ENCODE measurements around the gene PLXNA4.

PLXNA4 gene

DNA sequence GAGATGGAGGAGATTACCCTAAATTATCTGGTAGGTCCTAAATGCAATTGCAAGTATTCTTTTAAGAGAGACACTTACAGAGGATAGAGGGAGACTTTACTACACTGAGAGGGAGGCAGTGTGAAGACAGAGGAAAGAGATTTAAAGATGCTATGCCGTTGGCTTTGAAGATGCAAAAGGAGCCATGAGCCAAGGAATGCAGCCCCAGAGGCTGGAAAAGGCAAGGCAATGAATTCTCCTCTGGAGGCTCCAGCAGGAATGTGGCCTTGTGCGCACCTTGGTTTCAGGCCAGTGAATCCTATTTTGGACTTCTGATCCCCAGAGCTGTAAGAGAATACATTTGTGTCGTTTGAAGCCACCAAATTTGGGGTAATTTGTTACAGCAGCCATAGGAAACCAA is 118.6 kb downstream of the PLXNA4 start:
- TF ChIP-seq, protein P1, sequence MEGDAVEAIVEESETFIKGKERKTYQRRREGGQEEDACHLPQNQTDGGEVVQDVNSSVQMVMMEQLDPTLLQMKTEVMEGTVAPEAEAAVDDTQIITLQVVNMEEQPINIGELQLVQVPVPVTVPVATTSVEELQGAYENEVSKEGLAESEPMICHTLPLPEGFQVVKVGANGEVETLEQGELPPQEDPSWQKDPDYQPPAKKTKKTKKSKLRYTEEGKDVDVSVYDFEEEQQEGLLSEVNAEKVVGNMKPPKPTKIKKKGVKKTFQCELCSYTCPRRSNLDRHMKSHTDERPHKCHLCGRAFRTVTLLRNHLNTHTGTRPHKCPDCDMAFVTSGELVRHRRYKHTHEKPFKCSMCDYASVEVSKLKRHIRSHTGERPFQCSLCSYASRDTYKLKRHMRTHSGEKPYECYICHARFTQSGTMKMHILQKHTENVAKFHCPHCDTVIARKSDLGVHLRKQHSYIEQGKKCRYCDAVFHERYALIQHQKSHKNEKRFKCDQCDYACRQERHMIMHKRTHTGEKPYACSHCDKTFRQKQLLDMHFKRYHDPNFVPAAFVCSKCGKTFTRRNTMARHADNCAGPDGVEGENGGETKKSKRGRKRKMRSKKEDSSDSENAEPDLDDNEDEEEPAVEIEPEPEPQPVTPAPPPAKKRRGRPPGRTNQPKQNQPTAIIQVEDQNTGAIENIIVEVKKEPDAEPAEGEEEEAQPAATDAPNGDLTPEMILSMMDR (IDR thresholded peaks at IDR 0.05), result no peak

DNA sequence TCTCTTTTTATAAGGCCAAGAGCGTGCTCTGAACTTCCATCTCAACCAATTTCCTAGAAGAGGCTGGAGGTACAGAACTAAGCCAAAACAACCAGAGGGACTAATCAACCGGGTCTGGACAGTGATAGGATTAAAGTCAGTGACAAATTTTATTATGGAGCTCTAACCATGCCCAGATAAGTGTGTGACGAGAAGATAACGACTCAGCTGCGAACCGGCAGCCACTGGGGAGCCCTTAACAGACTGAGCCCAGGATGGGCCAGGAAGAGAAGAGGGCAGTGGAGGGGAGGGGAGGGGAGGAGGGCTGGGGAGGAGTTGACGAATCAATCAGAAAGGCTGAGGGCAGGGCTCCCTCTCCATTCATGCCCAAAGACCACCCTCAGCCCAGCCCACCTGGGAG is 119.9 kb downstream of the PLXNA4 start:
- TF ChIP-seq, protein P1 (IDR thresholded peaks at IDR 0.05), result no peak

DNA sequence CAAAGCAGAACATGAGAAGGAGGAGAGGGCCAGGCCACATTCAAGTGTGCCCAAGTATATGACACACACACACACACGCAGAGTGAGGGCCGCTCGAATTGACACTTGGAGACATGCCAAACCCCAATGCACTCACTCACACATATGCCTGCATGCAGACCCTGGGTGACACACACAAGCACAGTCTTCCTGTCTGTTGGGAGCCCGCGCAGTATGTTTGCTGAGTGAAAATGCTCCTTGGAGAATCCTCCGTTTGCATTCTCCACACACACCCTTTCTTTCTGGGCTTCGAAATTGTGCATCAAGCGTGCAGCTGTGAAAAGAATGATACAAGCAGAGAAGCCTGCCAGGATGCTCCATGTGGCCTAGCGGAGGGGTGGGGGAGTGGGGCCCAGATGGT is 120.9 kb downstream of the PLXNA4 start:
- TF ChIP-seq, protein P1 (IDR thresholded peaks at IDR 0.05), result no peak

DNA sequence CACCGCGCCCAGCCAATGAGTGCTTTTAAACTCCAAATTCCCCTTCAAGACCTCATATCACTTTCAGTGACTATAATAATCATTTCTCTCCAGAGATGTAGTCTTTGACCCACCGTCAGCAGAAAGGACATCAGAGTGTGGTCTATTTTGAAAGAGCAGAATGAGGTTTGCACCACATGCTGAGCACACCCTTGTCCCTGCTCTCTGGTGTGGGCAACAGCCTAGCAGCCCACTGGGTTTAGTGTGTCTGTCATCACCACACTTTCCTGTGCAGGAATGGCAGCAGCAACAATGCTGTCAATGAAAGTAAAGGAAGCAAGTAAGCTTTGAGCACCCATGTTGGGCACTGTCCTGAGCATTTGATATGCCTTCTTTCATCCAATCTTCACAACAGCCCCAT is 122.4 kb downstream of the PLXNA4 start:
- TF ChIP-seq, protein P1 (IDR thresholded peaks at IDR 0.05), result no peak

DNA sequence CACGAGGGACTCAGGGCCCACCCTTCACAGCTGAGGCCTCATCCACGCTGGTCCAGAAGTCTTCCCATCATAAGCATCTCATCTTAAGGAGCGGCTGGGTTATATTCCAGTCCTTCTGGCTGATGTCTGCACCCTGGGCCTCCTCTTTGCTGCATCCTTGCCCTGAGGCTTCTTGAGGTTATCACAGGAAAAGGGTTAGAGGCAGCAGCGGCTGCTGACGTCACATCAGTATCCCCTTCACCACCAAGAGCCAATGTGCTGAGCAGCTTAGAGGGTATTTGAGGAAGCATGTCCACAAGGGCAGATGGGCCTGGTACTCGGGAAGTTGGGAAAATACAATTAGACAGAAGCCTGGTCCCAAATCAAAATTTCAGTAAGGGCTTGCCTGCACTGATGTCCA is 125.1 kb downstream of the PLXNA4 start:
- TF ChIP-seq, protein P1 (IDR thresholded peaks at IDR 0.05), result no peak

DNA sequence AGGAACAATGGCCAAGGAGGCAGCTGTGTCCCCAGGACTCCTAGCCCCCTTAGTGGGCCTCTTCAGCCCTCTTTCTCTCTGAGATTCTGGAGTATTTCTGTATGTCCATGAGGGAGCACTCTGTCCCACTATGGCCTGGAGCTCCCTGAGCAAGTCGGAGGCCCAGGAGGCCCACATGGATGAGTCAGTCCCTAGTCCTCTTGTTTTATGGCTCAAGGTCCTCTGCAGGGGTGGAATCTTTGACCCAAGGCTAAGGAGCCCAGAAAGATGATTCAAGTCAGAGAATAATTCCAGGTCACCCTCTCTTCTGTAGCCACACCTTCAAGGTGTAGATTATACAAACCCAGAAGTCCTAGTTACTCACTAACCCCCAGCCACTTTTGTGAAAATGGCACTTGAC is 125.6 kb downstream of the PLXNA4 start:
- TF ChIP-seq, protein P1 (IDR thresholded peaks at IDR 0.05), result no peak

DNA sequence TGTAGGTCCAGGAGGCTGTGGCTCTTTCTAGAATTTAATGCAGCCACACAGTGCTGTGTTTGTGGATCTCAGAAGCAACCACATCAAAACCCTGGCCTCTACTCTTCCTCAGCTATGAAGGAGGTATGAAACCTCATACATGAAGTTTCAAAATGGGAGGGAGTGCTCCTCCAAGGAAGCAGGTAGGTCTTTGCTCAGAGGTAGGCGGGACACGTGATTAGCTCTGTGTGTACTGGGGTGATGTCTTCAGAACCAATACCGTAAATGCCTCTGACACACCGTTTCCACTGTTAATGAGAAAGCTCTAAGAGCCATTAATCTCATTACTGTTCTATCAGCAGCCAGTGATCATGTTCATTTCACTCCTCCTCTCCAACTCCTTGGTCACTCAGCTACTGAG is 126.1 kb downstream of the PLXNA4 start:
- TF ChIP-seq, protein P1 (IDR thresholded peaks at IDR 0.05), result no peak

DNA sequence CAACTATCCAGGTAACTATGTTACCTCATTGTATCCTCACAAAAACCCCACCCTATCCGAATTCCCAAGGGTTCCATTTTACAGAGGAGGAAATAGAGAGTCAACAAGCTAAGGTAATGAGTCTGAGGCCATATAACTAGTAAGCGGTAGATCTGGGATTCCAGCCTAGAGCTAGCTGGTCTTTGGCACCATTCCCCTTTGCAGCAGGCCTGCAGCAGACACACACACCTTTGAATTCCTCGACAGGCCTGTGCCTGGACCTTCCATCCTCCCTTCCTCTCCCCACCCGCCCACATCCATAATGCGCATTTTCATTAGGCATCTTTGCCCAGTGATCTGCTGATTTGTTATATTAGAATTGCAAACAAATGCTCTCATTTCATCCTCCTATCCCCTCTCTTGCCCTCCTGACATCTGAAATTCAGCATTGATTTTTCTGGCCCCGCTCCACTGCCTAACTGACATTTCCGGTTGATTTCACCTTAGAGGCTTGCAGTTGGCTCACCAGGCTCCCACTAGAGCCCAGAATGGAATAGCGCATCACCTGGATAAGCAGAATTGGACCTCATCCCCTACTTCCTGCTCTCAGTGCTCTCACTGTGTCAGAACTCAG is 129.5 kb downstream of the PLXNA4 start:
- TF ChIP-seq, protein P1 (IDR thresholded peaks at IDR 0.05), result no peak

Data from LNCAP (cell line).